GM19193 (cell line): Measurements from ENCODE around the gene SLC8A2.

ENCODE experiments used
- POLR2A ChIP-seq: IDR thresholded peaks from 4 replicates; pipeline ENCODE4 v1.6.1; 2011; ENCODE audit not compliant: insufficient read depth, insufficient read length; ENCODE audit errors: extremely low read depth

Gene SLC8A2

DNA sequence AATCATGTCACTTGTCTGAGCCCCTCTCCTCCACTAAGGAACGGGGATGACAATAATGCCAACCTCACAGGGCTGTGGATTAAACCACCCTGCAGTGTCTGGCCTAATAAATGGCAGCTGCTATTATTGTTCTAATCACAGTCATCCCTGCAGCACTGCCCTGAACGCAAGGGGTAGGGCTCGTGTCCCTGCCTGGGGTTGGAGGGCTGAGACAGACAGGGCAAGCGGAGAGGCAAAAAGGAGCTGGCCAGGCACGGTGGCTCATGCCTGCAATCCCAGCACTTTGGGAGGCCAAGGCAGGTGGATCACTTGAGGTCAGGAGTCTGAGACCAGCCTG is 22.5 kb upstream of the SLC8A2 start:
- no peak for TF ChIP-seq POLR2A

DNA sequence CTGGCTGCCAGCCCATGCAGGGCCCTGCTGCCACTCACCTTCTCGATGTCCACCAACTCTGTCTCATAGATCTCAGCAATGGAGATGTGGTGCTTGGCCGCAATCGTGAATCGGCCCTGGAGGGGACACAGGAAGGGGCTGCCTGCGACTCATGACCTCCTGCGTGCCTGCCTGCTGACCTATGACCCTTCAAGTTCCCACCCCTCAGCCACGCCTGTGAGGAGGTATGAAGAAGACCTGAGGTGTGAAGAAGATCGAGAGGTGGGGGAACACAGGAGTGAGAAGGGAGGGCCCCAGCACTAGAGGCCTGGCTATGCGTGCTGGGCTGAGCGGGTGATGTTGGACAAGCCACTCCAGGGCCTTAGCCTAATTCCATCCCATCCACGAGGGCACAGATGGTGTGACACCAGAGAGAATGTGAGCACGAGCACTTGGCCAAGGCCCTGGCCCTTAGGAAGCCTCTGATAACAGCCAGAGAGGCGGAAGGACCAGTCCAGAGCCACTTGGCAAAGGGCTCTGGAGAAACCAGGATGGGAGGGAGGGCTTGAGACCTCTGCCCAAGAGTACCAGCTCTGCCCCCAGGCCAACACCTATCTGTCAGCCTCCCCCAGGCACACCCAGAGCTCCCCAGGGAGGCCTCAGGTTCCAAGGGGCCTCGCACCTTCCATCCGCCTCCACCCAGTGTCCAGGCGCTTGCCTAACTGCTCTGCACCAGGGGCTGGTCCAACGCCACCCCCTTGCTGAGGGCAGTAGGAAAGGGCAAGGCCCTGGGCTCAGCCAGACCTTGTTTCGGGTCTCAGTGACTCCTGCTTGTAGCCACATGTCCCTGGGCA is 21.9 kb upstream of the SLC8A2 start:
- TF ChIP-seq POLR2A: no peak

DNA sequence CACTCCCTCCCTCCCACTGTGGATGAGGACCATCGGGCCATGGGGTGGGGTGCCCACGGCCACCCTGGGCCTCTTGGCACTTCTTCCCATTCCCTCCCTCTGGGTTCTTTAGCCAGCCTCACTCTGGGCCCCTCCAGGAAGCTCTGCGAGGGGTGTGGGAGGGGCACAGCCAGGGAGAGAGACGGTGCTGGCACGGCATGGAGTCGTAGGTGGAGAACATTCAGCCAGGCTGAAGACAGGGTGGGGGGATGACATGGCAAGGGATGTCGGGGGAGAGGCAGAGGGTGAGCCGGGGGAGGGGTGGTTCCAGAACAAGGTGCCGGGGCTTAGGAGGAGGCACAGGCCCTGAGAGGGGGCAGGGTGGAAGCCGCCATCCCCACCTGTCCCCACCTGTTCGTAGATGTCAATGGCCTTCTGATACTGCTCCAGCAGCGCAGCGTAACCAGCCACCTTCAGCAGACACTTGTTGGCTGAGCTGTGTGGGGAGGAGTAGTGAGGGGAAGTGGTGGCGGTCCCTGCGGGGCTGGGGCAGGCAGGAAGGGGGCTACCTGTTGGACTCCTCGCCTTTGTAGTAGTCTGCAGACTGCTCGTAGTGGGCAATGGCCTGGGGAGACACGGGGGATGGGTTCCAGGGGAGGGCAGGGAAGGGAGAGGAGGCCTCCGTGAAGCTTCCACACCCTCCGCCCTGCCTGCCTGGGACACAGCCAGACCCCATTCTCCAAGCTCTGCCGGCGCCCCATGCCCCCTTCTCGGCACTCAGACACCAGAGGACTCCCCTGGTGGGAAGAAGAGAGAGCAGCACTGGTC is 21.1 kb upstream of the SLC8A2 start:
- no peak for TF ChIP-seq POLR2A

DNA sequence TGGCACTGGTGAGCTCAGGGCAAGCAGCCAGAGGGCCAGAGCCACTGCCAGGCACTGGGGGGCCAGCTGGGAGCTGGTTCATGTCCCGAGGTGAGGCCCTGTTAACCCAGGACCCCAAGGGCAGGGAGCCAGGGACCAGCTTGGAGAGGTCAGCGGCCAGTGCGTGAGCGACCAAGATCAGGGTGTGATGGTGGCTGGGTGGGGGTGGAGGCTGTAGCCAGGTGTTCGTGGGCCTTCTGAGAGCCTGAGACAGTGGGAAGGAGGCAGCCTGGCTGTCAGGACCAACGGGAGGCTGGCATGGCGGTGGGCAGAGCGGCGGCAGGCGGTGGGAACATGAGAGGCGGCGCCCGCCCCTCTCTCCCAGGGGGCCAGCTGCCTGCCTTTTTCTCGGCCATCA is 20.4 kb upstream of the SLC8A2 start:
- TF ChIP-seq POLR2A: no peak

DNA sequence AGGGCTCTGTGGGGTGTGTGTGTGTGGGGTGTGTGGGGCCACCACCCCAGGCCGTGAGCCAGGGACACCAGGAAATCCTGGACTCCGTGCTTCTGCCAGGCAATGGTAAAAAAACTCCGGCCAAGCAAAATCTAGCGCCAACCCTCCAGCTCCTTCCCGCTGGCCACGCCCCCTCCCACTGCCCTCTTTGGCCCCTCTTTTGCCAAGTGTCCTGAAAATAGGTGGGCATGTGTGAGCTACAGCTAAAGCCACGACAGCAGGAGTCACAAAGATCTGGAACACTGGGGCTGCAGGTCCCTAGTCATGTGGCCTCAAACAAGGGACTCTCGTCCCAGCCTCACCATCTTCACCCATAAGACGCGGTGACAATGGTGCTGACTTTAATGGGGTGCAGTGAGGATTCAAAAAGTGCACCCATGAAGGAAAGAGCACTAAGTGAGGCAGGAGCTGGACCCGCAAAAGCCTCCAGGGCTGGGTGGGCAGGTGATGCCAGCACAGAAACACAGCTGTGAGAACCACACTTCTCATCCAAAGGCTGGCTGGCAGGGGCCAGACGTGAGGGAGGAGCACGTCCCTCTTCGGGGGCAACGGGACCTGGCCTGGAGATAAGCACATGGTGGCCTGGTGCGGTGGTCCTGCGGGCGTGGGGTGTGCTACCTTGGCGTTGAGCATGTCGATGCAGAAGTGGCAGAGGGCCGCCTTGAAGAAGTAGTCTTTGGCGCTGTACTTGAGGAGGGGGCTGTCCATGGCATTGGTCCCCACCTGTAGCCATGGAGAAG is 19.9 kb upstream of the SLC8A2 start:
- TF ChIP-seq POLR2A: no peak

DNA sequence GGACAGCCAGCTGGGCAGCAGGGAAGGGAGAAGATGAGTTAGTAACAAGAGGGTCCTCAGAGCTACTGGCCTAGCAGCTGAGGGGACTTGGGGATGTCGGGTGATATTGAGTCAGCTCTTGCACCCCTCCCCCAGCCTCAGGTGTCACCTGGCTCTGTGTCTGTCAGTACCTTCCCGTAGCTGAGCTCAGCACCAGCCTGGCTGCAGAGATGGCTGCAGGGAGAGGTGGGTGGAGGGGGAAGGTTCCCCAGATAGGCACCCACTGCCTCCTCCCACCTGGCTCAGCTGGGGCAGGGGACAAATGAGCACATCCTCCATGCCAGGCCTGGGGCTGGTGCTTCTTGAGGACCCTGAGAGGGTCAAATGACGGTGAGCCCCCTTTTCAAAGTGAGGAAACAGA is 19.2 kb upstream of the SLC8A2 start:
- TF ChIP-seq POLR2A: no peak

DNA sequence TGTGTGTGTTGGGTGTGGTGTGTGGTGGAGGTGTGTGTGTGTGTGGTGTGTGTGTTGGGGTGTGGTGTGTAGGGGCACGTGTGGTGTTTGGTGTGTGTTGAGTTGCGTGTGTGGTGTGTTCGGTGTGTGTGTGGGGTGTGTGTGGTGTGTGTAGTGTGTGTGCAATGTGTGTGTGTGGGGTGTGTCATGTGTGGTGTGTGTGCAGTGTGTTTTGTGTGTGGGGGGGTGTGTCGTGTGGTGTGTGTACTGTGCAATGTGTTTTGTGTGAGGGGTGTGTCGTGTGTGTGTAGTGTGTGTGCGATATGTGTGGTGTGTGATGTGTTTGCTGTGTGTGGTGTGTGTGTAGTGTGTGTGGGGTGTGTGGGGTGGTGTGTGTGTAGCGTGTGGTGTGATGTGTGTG is 18.3 kb upstream of the SLC8A2 start:
- TF ChIP-seq POLR2A: peak; percentile 9

DNA sequence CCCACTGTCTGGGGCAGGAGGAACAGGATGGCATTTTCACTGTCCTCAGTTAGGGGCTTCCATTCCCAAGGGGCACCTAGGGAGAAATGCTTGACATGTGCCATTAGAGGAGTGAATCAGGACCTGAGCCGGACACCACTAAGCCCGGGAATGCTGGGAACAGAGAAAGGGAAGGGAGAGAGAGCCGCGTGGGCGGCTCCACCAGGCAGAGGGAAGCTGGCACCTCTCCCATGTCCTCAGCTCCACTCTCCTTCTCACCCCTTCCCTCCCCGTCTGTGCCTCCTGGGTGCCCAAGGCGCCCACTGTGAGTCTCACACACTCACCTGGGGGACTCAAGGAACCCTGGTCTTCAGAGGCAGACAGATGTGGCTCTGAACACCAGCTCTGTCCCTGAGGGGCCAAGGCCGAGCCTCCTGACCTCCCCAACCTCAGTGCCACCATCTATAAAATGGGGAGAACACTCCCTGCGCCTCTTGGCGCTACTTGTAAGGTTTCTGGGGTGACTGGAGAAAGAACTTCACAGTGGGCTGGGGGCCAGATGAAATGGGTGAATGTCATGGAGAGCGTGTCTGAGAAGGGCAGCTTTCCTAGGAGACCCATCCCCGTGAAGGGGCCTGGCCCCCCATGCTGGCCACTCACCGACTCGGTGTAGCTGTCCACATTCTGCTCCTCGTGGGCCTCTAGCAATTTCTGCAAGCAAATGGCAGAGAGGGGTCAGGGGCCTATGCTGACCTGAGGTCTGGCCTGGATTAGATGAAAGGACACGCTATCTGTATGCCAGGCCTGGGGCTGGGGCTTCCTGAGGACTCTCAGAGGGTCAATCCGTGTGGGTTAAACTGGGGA is 17.6 kb upstream of the SLC8A2 start:
- no peak for TF ChIP-seq POLR2A

DNA sequence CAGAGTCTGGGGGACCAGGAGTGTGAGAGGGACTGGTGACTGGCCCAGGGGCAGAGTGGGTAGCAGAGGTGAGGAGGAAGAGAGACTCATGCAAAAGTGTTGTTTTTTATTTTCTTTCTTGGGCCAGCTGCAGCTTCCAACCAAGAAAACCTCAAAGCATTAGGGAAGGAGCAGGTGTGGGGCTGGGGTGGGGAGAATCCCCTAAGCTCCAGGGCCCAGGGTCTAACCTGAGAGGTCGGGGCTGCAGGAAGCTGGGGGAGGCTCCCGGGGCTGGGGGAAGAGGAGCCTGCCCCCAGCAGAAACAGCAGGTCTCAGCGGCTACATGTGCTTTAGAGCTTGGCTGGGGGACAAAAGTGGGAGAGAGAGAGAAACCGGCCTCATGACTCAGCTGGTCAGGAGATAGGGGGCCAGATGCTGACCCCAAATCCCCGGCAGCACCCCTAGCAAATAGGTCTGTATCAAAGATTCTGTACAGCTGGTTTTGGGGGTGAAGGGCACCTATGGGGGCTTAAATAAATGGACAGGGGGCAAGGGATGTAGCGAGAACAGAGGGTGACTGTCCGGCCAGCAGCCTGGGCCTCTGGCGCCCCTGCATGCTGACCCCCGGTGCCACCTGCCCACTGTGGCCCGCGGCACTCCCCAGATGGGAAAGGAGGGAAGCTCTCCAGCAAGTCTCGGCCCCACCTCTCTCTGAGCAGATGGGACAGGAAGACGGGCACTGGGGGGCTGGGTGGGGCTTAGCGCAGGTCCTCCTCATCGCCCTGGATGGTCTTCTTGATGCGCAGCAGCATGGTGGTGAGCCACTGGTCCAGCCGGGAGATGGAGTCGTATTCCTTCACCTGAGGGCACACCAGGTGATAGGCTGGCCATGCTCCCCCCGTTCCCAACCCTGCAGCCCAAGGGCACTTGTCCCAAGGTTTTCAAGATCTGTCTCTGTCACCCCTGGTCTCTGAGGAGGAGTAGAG is 16.1 kb upstream of the SLC8A2 start:
- TF ChIP-seq POLR2A: no peak

DNA sequence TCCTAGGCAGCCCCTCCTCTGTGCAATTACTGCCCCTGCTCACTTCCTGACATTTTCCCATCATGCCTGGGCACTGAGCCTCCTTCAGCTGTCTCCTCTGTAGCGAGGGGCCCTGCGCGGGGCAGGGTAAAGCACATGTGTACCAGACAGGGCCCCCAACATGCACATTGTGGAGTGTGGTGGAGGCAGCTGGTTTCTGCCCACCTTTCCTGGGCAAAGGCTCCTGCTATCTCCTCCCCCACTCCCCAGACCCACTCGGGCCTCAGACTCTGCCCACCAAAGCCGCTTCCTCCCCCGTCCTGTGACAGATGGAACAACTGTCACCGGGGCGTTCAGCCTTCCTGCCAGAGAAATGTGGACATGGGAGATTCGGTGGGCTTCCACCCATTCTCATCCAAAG is 15.2 kb upstream of the SLC8A2 start:
- TF ChIP-seq POLR2A: no peak

DNA sequence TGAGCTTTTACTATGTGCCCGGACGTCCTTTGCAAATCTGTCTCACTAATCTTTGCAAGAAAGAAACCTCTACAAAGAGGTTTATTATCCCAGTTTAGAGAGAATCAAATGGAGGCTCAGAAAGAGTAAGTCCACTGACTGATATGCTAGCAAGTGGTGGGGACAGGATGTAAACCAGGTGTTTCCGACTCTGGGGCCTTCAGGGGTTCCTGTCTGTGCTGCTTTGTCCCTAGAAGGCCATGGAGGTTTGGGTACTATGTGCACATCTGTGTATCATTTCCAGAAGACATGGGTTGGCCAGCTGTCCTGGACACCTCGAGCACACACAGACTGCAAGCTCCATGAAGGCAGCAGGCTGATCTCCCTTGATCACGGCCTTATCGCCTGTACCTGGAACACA is 13.5 kb upstream of the SLC8A2 start:
- no peak for TF ChIP-seq POLR2A

DNA sequence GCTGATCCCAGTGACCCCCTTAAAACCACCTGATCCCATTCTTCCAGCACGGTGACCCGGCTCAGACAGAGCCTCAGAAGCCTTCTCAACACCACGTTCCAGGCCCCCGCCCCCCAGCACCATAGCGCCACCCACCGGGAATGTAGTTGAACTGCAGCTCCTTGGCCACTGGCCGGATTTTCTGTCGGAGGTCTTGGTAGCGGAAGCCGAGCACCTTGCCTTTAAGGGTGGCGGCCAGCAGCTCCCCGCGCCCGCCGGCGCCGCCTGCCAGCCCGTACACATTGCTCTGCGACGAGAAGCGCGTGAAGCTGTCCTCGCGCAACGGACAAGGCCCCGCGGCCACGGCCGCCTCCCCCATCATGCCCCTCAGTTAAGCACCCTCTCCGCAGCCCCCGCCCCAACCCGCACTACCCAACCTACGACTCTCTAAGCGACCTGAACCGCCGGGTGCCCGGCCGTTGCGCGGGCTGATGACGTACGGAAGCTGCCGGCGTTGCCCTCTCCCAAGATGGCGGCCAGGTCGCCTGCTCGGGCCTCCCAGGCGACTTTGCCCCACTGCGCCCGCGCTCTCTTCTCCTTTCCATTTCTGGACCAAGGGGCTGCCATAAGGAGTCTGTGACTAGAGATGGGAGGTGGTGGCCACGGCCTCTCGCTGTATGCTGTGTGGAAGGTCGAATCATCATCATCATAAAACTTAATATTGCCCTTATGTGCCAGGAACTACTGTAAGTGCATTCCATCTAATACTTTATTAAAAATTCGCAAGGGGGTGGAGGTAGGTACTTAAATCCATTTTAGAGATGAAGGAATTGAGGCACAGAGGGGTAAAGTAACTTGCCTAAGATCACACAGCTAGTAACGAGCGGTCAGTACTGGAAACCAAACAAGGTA is 12.4 kb upstream of the SLC8A2 start, which contains the start of gene KPTN:
Gene KPTN (minus strand): TSS at position 420 of the 891 bp plus-strand sequence. CDS start 59 bp downstream, at position 361.
- peak; percentile 88 for TF ChIP-seq POLR2A
